NCI-H2029 (cell line): ENCODE results near the gene PLCXD1.
"Not testable (repeated sequence)": the region's sequence is repeated elsewhere in the genome, so short reads cannot be mapped to it uniquely, and the experiment has no call there.

Experiments
- DNase-seq: peaks from one replicate; lab custom pipeline; 2025; lab: John Stamatoyannopoulos, UW

PLCXD1 gene, protein sequence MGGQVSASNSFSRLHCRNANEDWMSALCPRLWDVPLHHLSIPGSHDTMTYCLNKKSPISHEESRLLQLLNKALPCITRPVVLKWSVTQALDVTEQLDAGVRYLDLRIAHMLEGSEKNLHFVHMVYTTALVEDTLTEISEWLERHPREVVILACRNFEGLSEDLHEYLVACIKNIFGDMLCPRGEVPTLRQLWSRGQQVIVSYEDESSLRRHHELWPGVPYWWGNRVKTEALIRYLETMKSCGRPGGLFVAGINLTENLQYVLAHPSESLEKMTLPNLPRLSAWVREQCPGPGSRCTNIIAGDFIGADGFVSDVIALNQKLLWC

DNA sequence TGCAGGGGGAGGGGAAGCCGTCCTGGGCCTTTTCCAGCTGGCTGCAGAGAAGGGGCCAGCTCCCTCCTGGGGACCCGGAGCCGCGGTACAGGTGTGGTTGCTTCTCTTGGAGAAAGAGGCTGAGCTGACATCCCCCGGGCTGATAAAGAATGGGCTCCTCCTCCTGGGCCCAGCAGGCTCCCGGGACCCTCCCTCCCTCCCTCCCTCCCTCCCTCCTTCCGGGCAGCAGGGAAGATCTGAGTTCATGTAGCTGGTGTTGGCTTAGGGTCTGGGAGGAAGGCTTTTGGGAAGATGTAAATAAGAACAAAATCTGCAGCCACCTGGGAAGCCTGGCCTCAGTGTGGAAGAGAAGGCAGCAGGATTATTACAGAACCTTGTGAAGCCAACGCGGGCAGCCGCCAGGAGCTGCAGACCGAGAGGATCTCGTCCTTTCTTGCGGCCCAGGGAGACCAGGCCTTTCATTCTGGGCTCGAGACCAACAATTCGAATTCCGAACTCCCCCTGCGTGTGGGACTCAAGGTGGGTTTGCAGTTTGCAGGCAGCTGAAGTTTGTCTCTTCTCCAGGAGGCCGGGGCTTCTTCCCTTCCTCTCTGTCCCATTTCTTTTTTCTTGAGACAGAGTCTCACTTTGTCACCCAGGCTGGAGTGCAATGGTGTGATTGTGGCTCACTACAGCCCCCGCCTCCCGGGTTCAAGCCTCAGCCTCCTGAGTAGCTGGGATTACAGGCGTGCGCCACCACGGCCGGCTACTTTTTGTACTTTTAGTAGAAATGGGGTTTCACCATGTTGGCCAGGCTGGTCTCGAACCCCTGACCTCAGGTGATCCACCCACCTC, at the start of gene PLCXD1:
Gene PLCXD1 (plus strand): TSS at position 216 of the 834 bp plus-strand sequence. CDS start 2,807 bp downstream, outside the sequence.
- DNase-seq: no peak

DNA sequence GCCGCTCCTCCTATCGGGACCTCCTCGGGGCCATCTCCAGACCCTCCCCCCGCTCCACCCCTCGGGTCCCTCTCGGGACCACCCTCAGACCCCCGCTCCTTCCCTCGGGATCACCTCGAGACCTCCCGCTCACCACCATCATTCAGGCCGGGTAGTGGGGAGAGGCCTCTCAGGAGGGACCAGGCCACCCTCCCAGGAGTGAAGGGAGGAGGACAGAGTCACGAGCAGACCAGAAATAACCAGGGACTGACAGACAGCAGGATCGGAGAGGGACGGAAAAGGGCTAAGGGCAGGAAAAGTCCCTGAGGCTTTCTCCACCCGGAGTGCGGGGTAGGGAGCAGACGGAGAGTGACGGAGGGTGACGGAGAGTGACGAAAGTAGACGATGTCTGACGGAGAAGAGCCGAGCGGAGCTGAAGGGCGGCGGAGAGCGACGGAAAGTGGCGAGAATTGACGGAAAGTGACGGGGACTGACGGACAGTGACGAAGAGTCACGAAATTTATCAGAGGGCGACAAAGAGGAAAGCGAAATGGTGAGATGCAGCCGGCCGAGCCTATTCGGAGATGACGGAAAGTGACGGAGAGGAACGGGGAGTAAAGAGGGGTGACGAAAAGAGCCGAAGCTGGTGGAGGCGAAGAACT, 49.4 kb upstream of the PLCXD1 start:
- not testable (repeated sequence) for DNase-seq

DNA sequence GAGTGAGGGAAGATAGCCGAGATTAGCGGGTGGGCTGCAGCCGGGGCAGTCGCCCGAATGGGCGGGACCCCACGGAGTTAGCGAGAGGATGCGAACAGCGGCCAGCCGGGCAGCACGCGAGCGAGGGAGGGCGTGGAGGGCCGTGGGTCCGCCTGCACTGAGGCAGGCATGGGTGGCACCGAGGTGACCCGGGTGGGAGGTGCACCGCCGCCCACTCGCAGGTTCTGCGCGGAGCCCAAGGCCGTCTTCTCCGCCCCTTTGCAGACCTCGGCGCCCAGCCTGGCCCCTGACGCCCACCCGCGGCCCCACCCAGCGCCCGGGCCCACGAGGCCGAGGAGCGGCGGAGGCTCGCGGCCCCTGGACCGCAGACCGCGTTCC, 48.9 kb upstream of the PLCXD1 start:
- not testable (repeated sequence) for DNase-seq

DNA sequence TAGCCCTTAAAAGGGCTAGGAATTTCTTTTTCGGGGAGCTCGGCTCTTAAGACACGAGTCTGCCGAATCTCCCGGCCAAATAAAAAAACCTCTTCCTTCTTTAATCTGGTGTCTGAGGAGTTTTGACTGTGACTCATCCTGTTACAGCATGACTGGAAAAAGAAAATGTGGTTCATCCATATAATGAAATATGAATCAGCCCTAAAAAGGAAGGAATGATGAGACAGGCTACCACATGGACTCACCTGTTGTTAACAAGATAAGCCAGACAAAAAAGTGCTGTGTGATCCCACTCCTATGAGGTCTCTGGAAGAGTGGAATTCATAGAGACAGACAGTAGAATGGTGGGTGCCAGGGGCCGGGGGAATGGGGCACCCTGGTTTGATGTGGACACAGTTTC, 45.0 kb upstream of the PLCXD1 start:
- not testable (repeated sequence) for DNase-seq

DNA sequence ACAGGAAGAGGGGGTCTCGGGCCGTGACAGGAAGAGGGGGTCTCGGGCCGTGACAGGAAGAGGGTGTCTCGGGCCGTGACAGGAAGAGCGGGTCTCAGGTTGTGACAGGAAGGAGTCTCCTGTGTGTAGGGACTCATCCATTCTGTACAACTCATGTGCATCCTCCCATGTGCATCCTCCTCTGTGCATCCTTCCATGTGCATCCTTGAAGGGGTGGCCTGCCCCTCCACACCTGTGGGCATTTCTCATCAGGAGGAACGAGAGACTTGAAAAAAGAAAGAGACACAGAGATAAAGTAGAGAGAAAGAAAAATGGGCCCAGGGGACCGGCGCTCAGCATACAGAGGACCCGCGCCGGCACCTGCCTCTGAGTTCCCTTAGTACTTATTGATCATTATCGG, 30.2 kb upstream of the PLCXD1 start:
- DNase-seq: no peak

DNA sequence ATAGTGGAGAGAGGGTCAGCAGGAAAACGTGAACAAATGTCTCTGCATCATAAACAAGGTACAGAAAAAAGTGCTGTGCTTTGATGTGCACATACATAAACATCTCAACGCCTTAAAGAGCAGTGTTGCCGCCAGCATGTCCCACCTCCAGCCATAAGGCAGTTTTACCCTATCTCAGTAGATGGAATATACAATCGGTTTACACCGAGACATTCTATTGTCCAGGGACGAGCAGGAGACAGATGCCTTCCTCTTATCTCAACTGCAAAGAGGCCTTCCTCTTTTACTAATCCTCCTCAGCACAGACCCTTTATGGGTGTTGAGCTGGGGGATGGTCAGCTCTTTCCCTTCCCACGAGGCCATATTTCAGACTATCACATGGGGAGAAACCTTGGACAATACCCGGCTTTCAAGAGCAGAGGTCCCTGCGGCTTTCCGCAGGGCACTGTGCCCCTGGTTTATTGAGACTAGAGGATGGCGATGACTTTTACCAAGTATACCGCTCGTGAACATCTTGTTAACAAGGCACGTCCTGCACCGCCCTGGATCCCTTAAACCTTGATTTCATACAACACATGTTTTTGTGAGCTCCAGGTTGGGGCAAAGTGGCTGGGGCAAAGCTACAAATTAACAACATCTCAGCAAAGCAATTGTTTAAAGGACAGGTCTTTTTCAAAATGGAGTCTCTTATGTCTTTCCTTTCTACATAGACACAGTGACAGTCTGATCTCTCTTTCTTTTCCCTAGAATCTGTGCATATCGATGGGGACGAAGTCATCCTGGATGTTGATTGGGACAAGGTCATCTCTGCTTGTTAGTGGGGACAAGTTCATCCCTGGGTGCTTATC, 29.6 kb upstream of the PLCXD1 start:
- DNase-seq: not testable (repeated sequence)

DNA sequence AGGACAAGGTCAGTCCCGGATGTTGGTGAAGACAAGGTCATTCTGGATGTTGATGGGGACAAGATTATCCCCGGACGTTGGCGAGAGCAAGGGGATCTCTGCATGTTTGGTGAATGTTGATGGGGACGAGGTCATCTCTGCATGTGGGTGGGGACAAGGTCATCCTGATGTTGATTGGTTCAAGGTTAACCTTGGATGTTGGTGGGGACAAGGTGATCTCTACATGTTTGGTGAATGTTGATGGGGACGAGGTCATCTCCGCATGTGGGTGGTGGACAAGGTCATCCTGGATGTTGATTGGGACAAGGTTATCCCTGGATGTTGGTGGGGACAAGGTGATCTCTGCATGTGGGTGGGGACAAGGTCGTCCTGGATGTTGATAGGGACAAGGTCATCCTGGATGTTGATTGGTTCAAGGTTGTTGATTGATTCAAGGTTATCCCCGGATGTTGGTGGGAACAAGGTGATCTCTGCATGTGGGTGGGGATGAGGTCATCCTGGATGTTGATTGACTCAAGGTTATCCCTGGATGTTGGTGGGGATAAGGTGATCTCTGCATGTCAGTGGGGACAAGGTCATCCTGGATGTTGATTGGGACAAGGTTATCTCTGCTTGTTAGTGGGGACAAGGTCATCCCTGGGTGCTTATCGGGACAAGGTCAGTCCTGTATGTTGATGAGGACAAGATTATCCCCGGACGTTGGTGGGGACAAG, 28.8 kb upstream of the PLCXD1 start:
- no peak for DNase-seq

DNA sequence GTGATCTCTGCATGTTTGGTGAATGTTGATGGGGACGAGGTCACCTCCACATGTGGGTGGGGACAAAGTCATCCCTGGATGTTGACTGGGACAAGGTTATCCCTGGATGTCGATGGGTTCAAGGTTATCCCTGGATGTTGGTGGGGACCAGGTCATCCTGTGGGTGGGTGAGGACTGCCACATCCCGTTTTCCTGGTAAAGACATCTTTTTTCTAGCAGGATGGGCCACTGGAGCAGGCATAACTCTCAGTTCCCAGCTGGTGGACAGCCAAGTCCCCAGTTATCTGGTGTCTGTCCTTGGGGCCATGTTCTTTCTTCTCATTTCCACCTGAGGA, 28.3 kb upstream of the PLCXD1 start:
- no peak for DNase-seq

DNA sequence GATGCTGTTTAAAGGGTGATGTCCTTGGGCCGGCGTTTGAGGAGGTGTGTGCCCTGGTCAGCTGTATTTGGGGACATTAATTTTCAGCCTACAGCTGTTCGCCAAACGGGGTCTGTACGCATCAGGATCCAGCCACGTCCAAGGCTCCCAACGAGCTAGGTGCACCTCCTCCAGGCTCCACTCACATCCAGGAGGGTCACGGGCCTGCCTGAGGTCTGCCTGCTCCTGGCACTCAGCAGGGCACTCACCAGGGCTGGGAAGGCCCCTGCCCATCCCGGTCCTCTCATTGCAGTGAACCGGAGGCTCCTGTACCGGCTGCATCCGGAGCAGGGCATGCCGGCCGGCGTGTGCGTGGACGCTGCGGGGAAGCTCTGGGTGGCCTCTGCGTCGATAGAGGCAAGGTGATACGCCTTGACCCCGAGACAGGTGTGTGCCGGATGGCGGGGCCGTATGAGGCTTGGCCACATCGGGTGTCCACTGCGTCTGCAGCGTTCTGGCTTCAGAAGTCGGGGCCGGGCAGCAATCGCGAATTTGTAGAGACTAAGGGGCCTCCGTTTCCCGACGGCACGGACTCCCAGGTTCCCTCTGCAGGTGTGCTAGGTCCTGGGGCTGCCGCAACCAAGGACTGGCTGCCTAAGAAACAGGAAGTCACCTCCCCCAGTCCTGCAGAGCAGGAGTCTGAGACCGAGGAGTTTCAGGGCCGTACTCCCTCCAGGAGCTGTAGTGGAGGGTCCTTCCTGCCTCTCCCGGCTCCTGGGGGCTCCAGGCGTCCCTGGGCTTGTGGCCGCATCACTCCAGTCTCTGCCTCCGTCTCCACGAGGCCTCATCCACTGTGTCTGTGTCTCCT, 27.5 kb upstream of the PLCXD1 start:
- no peak for DNase-seq

DNA sequence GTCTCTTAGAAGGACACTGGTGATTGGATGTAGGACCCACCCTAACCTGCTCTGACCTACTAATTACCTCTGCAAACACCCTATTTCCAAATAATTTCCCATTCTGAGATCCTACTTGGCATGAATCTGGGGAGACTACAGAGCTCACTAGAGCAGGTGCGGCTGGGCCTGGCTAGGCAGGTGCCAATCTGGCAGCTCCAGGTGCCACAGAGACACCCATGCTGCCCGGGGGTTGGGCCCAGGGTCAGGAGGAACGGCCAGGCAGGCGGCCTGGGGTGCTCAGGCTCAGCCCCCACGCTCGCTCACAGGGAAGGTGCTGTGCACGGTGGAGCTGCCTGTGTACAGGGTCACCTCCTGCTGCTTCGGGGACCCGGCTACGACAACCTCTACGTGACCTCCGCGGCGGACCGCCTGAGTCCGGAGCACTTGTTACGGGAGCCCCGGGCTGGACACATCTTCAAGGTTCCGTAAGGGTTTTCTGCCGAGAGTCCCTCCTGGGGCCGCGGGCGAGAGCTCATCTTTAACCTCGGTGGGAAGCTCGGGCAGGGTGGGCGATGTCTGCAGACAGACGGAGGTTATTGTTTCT, 26.5 kb upstream of the PLCXD1 start:
- no peak for DNase-seq

DNA sequence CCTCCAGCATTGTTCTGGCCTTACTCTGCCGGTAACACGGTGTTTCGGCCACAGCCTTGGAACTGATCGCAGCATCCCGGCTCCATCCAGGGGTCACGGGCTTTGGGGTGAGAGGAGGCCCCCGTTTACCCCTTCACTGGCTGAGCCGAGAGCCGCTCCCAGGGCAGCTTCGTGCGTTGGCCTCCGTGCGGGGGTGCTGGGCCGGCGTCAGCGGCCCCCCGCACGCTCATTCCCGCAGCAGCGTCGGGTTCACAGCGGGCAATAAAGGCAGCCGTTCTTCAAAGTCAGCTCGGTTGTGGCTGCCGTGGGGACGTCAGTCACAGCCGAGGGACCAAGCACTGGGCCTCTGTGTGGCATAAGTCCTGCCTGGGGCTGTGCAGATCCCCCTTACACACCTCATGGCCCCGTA, 25.3 kb upstream of the PLCXD1 start:
- DNase-seq: no peak

DNA sequence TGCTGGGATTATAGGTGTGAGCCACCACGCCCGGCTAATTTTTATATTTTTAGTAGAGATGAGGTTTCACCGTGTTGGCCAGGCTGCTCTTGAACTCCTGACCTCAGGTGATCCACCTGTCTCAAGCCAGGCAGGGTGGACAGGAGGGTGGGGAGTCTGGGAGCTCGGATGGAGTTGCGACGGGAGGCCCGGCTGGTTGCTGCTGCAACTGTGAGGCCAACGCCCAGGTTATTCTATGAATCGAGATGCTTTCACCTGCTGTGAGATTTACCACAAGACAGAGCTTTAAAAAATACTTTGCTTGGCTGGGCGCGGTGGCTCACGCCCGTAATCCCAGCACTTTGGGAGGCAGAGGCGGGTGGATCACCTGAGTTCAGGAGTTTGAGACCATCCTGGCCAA, 24.1 kb upstream of the PLCXD1 start:
- DNase-seq: not testable (repeated sequence)

DNA sequence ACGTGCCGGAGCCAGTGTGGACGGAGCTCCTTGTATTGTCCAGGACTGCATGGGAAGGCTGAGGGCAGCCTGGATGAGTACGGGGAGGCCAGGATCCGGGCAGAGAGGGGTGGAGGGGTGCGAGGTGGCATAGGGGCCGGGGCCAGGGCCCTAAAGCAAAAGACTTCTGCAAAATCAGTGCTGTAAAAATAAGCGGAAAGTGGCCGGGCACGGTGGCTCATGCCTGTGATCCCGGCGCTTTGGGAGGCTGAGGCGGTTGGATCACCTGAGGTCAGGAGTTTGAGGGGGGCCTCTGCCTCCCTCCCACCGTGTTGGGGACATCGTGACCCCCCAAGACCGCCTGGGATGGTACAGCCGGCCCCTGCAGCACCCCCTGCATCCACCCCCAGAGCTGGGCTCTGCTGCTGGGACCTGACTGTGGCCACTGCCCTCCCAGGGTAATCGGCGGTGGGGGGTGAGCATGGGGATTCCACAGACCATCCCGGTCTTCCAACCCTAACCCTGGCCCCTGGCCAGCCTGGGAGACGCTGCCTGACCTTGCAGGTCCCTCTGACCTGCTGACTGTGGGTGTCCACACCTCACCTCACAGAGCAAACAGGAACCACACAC, 23.4 kb upstream of the PLCXD1 start:
- no peak for DNase-seq

DNA sequence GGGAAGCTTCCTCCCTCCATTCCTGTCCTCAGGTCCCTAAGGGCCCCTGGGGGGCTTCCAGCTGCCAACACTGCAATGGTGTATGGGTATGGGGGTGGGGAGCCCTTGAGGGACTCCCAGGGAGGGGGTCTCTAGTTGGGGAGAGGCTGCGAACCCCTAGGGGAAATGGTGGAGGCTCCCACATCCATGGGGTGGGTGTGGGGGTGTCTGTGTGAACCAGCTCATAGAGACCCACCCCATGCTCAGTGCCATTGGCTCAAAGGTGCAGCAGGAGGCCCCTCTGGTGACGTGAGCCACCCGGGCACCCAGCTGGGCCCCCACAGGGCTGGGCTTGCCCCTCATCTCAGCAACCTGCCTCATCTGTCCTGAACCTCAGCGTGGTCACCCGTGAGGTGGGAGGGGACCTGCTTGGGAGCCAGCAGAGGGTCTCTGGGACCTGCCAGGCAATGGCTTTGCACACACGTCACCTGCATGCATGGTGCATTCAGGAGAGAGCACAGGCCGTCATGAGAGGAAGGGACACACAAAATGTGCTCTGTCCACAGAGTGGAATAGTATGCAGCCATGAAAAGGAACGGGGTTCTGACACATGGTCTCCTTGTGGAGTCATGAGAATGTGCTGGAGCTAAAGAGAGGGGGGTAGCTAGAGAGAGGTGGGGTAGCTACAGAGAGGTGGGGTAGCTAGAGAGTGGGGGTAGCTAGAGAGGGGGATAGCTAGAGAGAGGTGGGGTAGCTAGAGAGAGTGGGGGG, 22.7 kb upstream of the PLCXD1 start:
- DNase-seq: no peak

DNA sequence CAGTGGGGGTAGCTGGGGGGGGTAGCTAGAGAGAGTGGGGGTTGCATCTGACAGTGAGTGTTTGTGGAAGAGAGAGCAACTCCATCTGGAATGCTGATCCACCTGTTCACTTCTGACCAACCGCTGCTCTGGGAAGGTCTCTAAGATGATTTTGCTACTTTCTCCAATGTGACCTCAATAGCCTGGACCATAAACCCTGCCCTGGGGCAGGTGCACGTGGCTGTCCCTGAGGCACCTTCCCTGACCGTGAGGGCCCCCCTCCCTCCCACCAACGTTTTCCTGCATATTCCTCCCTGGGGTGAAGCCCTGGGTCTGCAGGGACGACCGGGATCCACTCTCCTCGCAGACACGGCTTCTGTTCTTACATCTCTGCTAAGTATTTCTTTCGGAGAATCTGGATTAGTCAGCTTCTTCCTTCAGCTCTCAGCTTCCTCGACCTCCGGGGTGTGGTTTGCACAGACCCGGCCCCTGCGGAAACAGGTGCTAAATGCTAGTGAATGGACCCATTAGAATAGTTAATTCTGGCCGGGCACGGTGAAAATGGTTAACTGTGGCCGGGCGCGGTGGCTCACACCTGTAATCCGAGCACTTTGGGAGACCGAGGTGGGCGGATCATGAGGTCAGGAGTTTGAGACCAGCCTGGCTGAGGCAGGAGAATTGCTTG, 21.4 kb upstream of the PLCXD1 start:
- DNase-seq: no peak

DNA sequence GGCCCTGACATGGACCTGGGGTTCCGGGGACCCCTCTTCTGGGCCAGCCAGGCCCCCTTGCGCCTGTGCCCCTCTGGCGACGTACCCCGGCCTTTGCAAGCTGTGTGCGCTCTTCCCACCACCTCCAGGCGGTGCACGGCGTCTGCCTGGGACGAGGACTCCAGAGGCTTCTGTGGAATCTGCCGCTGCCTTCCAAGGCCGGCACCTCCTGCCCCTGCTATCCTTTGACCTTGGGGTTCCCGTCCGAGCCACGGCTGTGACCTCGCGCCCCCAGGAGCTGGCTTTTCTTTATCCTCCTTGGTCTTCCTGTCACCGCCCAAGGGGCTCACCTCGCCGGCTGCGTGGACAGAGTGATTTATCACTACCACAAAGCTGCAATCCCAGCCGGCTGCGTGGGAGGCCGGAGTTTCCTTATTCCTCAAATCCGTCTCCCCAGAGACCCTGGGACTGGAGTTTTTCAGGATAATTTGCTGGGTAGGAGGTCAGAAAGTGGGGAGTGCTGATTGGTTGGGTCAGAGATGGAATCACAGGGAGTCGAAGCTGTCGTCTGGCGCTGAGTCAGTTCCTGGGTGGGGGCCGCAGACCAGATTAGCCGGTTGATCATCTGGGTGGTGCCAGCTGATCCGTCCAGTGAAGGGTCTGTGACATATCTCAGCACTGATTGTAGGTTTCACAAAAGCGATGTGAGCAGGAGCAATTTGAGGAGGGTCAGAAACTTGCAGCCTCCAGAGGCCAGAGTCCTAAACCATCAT, 19.8 kb upstream of the PLCXD1 start:
- DNase-seq: no peak

DNA sequence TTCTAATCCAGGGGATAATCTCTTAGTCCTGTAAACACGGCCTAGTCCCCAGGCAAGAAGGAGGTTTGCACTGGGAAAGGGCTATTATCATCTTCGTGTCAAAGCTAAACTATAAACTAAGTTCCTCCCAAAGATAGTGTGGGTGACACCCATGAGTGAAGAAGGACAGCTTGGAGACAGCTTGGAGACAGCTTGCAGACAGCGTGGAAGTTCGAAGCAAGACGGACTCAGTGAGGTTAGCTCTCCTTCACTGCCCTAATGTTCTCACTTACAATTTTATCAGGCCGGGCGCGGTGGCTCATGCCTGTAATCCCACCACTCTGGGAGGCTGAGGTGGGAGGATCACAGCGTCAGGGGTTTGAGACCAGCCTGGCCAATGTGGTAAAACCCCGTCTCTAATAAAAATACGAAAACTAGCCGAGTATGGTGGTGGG, 19.2 kb upstream of the PLCXD1 start:
- DNase-seq: no peak
